ENCODE data around the gene LHFPL4. TPM values are rescaled to one million over a fixed set of nuclear protein-coding genes. Genes with fewer than 3 reads are reported as not detected.
"Not testable (repeated sequence)": the region's sequence is repeated elsewhere in the genome, so short reads cannot be mapped to it uniquely, and the experiment has no call there.

Gene LHFPL4
- total RNA-seq, 2 donors from 2014 or later, result not detected

- DNase-seq (no peak), ATAC-seq (no peak)
- Mint-ChIP-seq H3K4me3 (no peak overlapping the region), H3K4me1 (no peaks in the 10 kb centered on the region), H3K27me3 (no peaks in the 10 kb centered on the region), H3K27ac (no peak overlapping the region), H3K36me3 (ENCODE audit: low read depth) (no peaks in the 10 kb centered on the region)
- H3K9me3 ChIP-seq (ENCODE audit: control insufficient read depth, low read length, poor library complexity, severe bottlenecking), result no peaks in the 10 kb centered on the region
Measured at GRCh38 chr3:9565316-9565715, 11.7 kb upstream of the LHFPL4 start.

DNA sequence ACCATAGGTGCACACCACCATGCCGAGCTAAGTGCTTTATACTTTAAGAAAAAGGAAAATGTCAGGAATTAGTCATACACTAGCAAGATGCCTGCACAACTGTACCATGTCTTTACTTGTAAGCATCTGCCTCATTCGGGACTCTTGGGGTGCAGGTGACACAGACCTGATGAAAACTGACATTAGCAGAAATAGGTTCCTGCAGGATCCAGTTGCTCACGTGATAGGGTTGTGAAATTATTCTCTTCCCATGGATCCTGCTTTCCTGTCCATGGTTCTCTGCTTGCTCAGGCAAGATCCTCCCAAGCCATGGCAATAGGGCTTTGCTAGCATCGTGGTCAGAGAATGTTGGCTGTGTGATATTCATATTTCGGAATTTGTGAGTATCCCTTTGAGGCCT, 10.2 kb upstream of the LHFPL4 start:
- H3K4me1 Mint-ChIP-seq, result no peaks in the 10 kb centered on the region
- no peak overlapping the region for H3K27ac Mint-ChIP-seq
- H3K4me3 Mint-ChIP-seq, result no peak overlapping the region
- no peak for ATAC-seq
- no peaks in the 10 kb centered on the region for H3K36me3 Mint-ChIP-seq (ENCODE audit: low read depth)
- H3K27me3 Mint-ChIP-seq, result no peaks in the 10 kb centered on the region
- no peaks in the 10 kb centered on the region for H3K9me3 ChIP-seq (ENCODE audit: control insufficient read depth, low read length, poor library complexity, severe bottlenecking)
- no peak for DNase-seq

DNA sequence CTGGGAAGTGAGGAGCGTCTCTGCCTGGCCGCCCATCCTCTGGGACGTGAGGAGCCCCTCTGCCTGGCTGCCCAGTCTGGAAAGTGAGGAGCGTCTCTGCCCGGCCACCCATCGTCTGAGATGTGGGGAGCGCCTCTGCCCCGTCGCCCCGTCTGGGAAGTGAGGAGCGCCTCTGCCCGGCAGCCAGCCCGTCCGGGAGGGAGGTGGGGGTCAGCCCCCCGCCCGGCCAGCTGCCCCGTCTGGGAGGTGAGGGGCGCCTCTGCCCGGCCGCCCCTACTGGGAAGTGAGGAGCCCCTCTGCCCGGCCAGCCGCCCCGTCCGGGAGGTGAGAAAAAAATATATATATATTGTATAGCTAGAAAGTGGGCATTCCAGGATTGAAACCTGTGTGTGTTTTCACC, 6.4 kb upstream of the LHFPL4 start:
- not testable (repeated sequence) for H3K9me3 ChIP-seq (ENCODE audit: control insufficient read depth, low read length, poor library complexity, severe bottlenecking); DNase-seq; H3K4me3 Mint-ChIP-seq; ATAC-seq; H3K36me3 Mint-ChIP-seq (ENCODE audit: low read depth); H3K4me1 Mint-ChIP-seq; H3K27ac Mint-ChIP-seq
- peaks cover 19% of the 10 kb centered on the region for H3K27me3 Mint-ChIP-seq

DNA sequence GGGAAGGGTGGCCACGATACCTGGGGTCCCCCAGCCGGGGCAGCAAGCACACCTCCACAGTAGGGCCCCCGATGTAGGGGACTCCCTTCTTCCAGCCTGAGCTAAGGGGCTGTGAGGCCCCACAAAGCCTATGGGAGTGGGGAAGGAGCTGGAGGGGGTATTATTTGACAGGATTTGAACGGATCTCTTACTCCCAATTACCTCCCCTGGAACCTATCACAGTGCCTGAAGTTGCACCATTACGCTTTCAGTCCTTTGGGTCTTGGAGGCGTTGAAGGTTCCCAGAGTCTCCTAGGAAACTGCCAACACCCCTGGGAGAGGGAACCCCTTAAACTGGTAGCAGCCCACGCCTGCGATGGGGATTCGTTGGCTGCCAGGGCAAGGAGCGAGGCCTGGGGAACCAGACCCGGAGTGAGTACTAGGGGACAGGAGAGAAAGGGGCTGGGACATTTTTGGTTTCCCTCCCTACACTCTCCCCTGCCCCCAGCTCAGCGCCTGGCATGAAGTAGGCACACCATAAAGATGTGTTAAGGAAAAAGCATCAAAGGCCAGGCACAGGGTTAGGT, 409 bp upstream of the LHFPL4 start:
- Mint-ChIP-seq H3K36me3 (ENCODE audit: low read depth) (peaks cover 5% of the 10 kb centered on the region), H3K27me3 (peaks cover 50% of the 10 kb centered on the region), H3K4me1 (no peaks in the 10 kb centered on the region), H3K4me3 (no peak overlapping the region), H3K27ac (no peak overlapping the region)
- ATAC-seq (no peak), DNase-seq (no peak)
- H3K9me3 ChIP-seq (ENCODE audit: control insufficient read depth, low read length, poor library complexity, severe bottlenecking), result no peaks in the 10 kb centered on the region

GRCh38 chr3:9552252-9552999, 1.2 kb downstream of the LHFPL4 start:
- Mint-ChIP-seq H3K4me3 (no peak overlapping the region), H3K4me1 (no peaks in the 10 kb centered on the region), H3K27ac (no peak overlapping the region), H3K27me3 (peaks cover 64% of the 10 kb centered on the region), H3K36me3 (ENCODE audit: low read depth) (peaks cover 5% of the 10 kb centered on the region)
- ATAC-seq, result no peak
- H3K9me3 ChIP-seq (ENCODE audit: control insufficient read depth, low read length, poor library complexity, severe bottlenecking), result no peaks in the 10 kb centered on the region
- DNase-seq, result peak in 1 of 3 donors; percentile 9

DNA sequence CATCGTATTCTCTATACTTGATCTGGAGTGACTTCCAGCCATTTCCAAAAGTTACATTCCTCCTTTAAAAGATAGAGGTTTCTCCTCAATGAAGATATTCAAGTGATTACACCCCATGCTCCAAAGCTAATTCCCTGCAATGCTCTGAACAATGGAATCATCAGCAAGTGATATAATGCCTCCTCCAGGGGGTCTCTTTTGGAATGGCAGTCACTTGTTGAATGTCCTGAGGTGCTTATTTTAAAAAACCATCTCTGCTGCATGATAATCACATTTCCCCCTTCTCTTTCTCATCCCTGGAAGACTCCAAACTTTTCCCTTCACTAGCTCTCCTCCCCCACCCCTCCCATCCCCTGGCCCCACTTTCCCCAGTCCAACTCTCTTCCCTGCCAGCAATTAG, 2.6 kb downstream of the LHFPL4 start:
- ATAC-seq (no peak), DNase-seq (no peak)
- H3K36me3 Mint-ChIP-seq (ENCODE audit: low read depth), result peaks cover 5% of the 10 kb centered on the region
- no peak overlapping the region for H3K27ac Mint-ChIP-seq
- H3K9me3 ChIP-seq (ENCODE audit: control insufficient read depth, low read length, poor library complexity, severe bottlenecking), result no peaks in the 10 kb centered on the region
- H3K27me3 Mint-ChIP-seq, result peaks cover 66% of the 10 kb centered on the region
- H3K4me3 Mint-ChIP-seq, result no peak overlapping the region
- H3K4me1 Mint-ChIP-seq, result no peaks in the 10 kb centered on the region

DNA sequence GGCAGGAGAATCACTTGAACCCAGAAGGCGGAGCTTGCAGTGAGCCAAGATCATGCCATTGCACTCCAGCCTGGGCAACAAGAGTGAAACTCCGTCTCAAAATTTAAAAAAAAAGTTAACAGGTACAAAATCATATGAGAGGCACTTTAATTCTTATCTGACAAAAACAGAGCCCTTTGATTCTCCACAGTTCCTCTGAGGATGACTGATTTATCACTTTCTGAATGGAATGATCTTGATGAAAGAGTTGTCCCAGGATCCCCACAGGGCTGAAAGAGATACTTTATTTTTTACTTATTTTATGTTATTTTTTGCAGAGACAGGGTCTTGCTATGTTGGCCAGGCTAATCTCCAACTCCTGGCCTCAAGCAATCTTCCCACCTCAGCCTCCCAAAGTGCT, 4.0 kb downstream of the LHFPL4 start:
- H3K27ac Mint-ChIP-seq, result no peak overlapping the region
- DNase-seq (no peak), ATAC-seq (no peak)
- peaks cover 5% of the 10 kb centered on the region for H3K36me3 Mint-ChIP-seq (ENCODE audit: low read depth)
- no peaks in the 10 kb centered on the region for H3K9me3 ChIP-seq (ENCODE audit: control insufficient read depth, low read length, poor library complexity, severe bottlenecking)
- H3K27me3 Mint-ChIP-seq, result peaks cover 54% of the 10 kb centered on the region
- no peaks in the 10 kb centered on the region for H3K4me1 Mint-ChIP-seq
- no peak overlapping the region for H3K4me3 Mint-ChIP-seq

- ATAC-seq (no peak), DNase-seq (no peak)
- Mint-ChIP-seq H3K27ac (no peak overlapping the region), H3K36me3 (ENCODE audit: low read depth) (peaks cover 5% of the 10 kb centered on the region), H3K4me3 (no peak overlapping the region), H3K27me3 (peaks cover 53% of the 10 kb centered on the region), H3K4me1 (no peaks in the 10 kb centered on the region)
- no peaks in the 10 kb centered on the region for H3K9me3 ChIP-seq (ENCODE audit: control insufficient read depth, low read length, poor library complexity, severe bottlenecking)
Measured at GRCh38 chr3:9548991-9549390, 4.6 kb downstream of the LHFPL4 start.

DNA sequence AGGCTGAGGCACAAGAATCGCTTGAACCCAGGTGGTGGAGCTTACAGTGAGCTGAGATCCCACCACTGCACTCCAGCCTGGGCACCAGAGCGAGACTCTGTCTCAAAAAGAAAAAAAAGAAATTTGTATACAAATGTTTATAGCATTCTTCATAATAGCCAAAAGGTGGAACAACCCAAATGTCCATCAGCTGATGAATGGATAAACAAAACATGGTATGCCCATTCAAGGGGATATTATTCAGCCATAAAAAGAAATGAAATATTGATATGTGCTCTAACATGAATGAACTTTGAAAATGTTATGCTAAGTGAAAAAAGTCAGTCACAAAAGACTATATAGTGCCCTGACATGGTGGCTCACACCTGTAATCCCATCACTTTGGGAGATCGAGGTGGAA, 11.4 kb downstream of the LHFPL4 start:
- Mint-ChIP-seq H3K36me3 (ENCODE audit: low read depth) (peaks cover 2% of the 10 kb centered on the region), H3K27ac (no peak overlapping the region), H3K27me3 (peaks cover 21% of the 10 kb centered on the region), H3K4me1 (no peaks in the 10 kb centered on the region), H3K4me3 (no peak overlapping the region)
- ATAC-seq (no peak), DNase-seq (no peak)
- no peaks in the 10 kb centered on the region for H3K9me3 ChIP-seq (ENCODE audit: control insufficient read depth, low read length, poor library complexity, severe bottlenecking)

- no peaks in the 10 kb centered on the region for H3K9me3 ChIP-seq (ENCODE audit: control insufficient read depth, low read length, poor library complexity, severe bottlenecking)
- Mint-ChIP-seq H3K4me1 (no peaks in the 10 kb centered on the region), H3K4me3 (no peak overlapping the region), H3K27ac (no peak overlapping the region), H3K27me3 (peaks cover 39% of the 10 kb centered on the region), H3K36me3 (ENCODE audit: low read depth) (no peaks in the 10 kb centered on the region)
- DNase-seq (no peak), ATAC-seq (no peak)
Measured at GRCh38 chr3:9536212-9536611, 17.4 kb downstream of the LHFPL4 start.

- peak overlapping the region; percentile 29 for H3K27ac Mint-ChIP-seq
- H3K27me3 Mint-ChIP-seq, result peaks cover 41% of the 10 kb centered on the region
Measured at GRCh38 chr3:9534429-9534828, 19.2 kb downstream of the LHFPL4 start.

DNA sequence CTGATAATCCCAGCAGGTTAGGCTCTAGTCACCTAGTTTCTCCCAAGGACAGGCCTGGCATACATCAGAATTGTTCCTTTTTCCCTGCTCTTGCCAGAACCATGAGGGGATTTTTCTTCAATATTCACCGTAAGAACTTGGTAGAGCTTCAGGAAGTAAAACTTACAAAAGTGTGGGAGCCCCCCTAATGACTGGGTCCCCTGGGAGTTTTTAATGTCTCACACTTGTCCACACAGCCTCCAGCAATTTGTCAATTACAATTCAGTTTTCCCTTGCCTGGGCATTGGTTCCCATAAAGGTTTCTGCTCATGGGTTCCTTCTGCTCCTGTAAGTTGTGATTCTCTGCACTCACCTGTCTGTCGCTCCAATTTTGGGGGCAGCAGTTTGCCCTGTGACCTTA, 28.5 kb downstream of the LHFPL4 start:
- Mint-ChIP-seq H3K27me3 (peaks cover 46% of the 10 kb centered on the region), H3K4me3 (no peak overlapping the region), H3K4me1 (no peaks in the 10 kb centered on the region), H3K36me3 (ENCODE audit: low read depth) (peaks cover 5% of the 10 kb centered on the region), H3K27ac (no peak overlapping the region)
- no peak for ATAC-seq
- DNase-seq, result no peak
- H3K9me3 ChIP-seq (ENCODE audit: control insufficient read depth, low read length, poor library complexity, severe bottlenecking), result no peaks in the 10 kb centered on the region

More at GRCh38 chr3:9534429-9534828, 19.2 kb downstream of the LHFPL4 start:
- no peaks in the 10 kb centered on the region for H3K9me3 ChIP-seq (ENCODE audit: control insufficient read depth, low read length, poor library complexity, severe bottlenecking)
- no peak for DNase-seq
- Mint-ChIP-seq H3K4me1 (no peaks in the 10 kb centered on the region), H3K36me3 (ENCODE audit: low read depth) (no peaks in the 10 kb centered on the region), H3K4me3 (no peak overlapping the region)
- no peak for ATAC-seq

DNA sequence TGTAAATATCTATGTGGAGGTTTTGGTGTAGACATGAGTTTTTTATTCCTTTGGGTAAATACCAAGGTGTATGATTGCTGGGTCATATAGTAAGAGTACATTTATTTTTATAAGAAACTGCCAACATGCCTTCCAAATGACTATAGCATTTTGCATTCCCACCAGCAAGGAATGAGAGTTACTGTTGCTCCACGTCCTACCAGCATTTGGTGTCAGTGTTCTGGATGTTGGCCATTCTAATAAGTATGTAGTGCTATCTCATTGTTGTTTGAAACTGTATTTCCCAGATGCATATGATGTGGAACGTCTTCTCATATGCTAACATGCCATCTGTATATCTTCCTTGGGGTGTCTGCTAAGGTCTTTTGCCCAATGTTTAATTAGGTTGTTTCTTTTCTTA, 38.7 kb downstream of the LHFPL4 start:
- H3K4me3 Mint-ChIP-seq, result no peak overlapping the region
- DNase-seq, result no peak
- no peak overlapping the region for H3K27ac Mint-ChIP-seq
- ATAC-seq, result no peak
- H3K36me3 Mint-ChIP-seq (ENCODE audit: low read depth), result peaks cover 2% of the 10 kb centered on the region
- peaks cover 33% of the 10 kb centered on the region for H3K27me3 Mint-ChIP-seq
- H3K9me3 ChIP-seq (ENCODE audit: control insufficient read depth, low read length, poor library complexity, severe bottlenecking), result no peaks in the 10 kb centered on the region
- no peaks in the 10 kb centered on the region for H3K4me1 Mint-ChIP-seq

DNA sequence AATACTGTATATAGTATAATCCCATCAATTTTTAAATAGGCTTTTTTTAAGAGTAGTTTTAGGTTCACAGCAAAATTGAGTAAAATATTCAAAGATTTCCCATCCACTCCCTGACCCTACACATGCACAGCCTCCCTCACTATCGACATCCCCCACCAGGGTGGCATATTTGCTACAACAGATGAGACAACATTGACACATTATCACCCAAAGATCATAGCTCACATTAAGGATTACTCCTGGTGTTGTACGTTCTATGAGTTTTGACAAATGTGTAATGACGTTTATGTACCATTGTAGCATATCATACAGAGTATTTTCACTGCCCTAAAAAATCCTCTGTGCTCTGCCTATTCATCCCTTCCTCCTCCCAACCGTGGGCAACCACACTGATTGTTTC, 39.3 kb downstream of the LHFPL4 start:
- Mint-ChIP-seq H3K27me3 (peaks cover 35% of the 10 kb centered on the region), H3K36me3 (ENCODE audit: low read depth) (peaks cover 3% of the 10 kb centered on the region), H3K4me3 (no peak overlapping the region), H3K27ac (no peak overlapping the region), H3K4me1 (peaks cover under 1% of the 10 kb centered on the region)
- DNase-seq (no peak), ATAC-seq (no peak)
- no peaks in the 10 kb centered on the region for H3K9me3 ChIP-seq (ENCODE audit: control insufficient read depth, low read length, poor library complexity, severe bottlenecking)

Data from T-helper 17 cell (primary cell).